A549 treated with CORT108297 at 1 μM for 4 hours (cell line): ENCODE results near the gene OR5M3. TPM values are rescaled to one million over a fixed set of nuclear protein-coding genes. Genes with fewer than 3 reads are reported as not detected.

Source experiments
- total RNA-seq: library from RNA; stranded (reverse); fragments of 200-300 nt; extraction: Qiagen RNA extraction; gene quantifications from 5 replicates; pipeline ENCODE4 v1.2.3, GENCODE V29; 2022

Gene OR5M3
- total RNA-seq = not detected in 5 replicates

GRCh38 chr11:56473252-56473651, at the start of gene OR5M3:
OR5M3 (minus strand) TSS chr11:56473352; CDS start chr11:56470497, 2,855 bp downstream.

GRCh38 chr11:56491270-56491669, 18.1 kb upstream of the OR5M3 start, which contains the start of gene OR5M8:
OR5M8 (minus strand) TSS chr11:56491370; CDS start chr11:56491370, 0 bp downstream.

Other genes starting within 250 kb of the OR5M3 start
- not detected in 5 replicates for gene OR5T2, start 239.1 kb downstream of the OR5M3 start, total RNA-seq
- gene OR5T3, start 221.1 kb downstream of the OR5M3 start, total RNA-seq = not detected in 5 replicates
- gene OR5T1, start 199.2 kb downstream of the OR5M3 start, total RNA-seq = not detected in 5 replicates
- gene OR8H1, start 181.1 kb downstream of the OR5M3 start, total RNA-seq = not detected in 5 replicates
- not detected in 5 replicates for gene OR8K3, start 158.2 kb downstream of the OR5M3 start, total RNA-seq
- gene OR8K1, start 127.3 kb downstream of the OR5M3 start, total RNA-seq = not detected in 5 replicates
- not detected in 5 replicates for gene OR8J1, start 119.1 kb downstream of the OR5M3 start, total RNA-seq
- gene OR8U1, start 97.7 kb downstream of the OR5M3 start, total RNA-seq = not detected in 5 replicates
- not detected in 5 replicates for gene OR5AL1, start 60.7 kb downstream of the OR5M3 start, total RNA-seq
- not detected in 5 replicates for gene OR5M8, start 18.0 kb upstream of the OR5M3 start, total RNA-seq
- not detected in 5 replicates for gene OR5M11, start 69.9 kb upstream of the OR5M3 start, total RNA-seq
- not detected in 5 replicates for gene OR5M10, start 104.4 kb upstream of the OR5M3 start, total RNA-seq
- gene OR5M1, start 141.5 kb upstream of the OR5M3 start, total RNA-seq = not detected in 5 replicates
- not detected in 5 replicates for gene OR5AP2, start 169.1 kb upstream of the OR5M3 start, total RNA-seq
- gene OR5AR1, start 190.3 kb upstream of the OR5M3 start, total RNA-seq = not detected in 5 replicates
- gene OR9G1, start 225.7 kb upstream of the OR5M3 start, total RNA-seq = not detected in 5 replicates